ENCODE data around the gene MTAP. TPM values are rescaled to one million over a fixed set of nuclear protein-coding genes. Genes with fewer than 3 reads are reported as not detected.
A peak's percentile ranks its signal among the peaks of the same experiment; 100 is the strongest.

MTAP gene
- total RNA-seq, 6 experiments from 2014 or later: 40.7 to 65.2 (median 52.0) TPM

- H3K36me3 Mint-ChIP-seq (ENCODE audit: low read depth): peaks cover 51% of the 10 kb centered on the region
- peak overlapping the region; percentile 35; the same call in 1 of the 2 replicates for H3K27ac Mint-ChIP-seq
- no peaks in the 10 kb centered on the region; the same call in none of the 2 replicates for H3K27me3 Mint-ChIP-seq (ENCODE audit: insufficient read depth)
- no peak for DNase-seq
- H3K4me1 Mint-ChIP-seq (ENCODE audit: low read depth): peaks cover 61% of the 10 kb centered on the region
- H3K9me3 Mint-ChIP-seq: no peaks in the 10 kb centered on the region
- no peak for TF ChIP-seq CTCF (IDR thresholded peaks at IDR 0.05)
- H3K4me3 Mint-ChIP-seq: no peak overlapping the region
These were observed 13.2 kb downstream of the MTAP start for GRCh38 chr9:21815643-21816042.

DNA sequence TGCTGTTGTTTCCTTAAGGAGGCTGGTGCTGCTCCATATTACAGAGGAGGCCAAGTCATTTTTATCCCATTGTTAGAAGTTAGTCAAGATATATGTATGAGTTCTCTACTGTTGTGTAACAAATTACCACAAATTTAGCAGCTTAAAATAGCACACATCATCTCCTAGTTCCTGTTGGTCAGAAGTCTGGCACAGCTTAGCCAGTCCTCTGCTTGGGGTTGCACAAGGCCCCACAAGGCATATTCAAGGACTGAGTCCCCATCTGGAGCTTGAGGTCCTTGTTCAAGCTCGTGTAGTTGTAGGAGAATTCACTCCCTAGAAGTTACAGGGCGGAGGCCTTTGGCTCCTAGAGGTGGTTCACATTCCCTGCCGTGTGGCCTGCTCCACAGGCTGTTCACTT lies 14.7 kb downstream of the MTAP start:
- H3K4me3 Mint-ChIP-seq: no peak overlapping the region
- H3K36me3 Mint-ChIP-seq (ENCODE audit: low read depth): peaks cover 55% of the 10 kb centered on the region
- H3K27ac Mint-ChIP-seq: peak overlapping the region; percentile 69
- TF ChIP-seq CTCF (IDR thresholded peaks at IDR 0.05): no peak
- peaks cover 47% of the 10 kb centered on the region for H3K4me1 Mint-ChIP-seq (ENCODE audit: low read depth)
- peak; percentile 78 for DNase-seq
- no peaks in the 10 kb centered on the region for H3K9me3 Mint-ChIP-seq
- H3K27me3 Mint-ChIP-seq (ENCODE audit: insufficient read depth): no peaks in the 10 kb centered on the region; the same call in 1 of the 2 replicates

DNA sequence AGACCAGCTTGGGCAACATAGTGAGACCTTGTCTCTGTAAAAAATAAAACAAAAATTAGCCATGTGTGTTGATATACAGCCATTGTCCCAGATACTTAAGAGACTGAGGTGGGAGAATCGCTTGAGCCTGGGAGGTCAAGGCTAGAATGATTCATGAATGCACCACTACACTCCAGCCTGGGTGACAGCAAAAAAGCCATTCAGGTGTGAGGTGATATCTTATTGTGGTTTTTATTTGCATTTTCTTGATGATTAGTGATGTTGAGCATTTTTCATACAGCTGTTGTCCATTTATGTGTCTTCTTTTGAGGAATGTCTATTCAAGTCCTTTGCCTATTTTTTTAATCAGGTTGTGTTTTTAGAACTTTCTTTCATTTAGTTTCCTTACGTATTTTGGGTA lies 23.2 kb downstream of the MTAP start:
- Mint-ChIP-seq H3K27ac (no peak overlapping the region), H3K4me3 (no peak overlapping the region), H3K9me3 (no peaks in the 10 kb centered on the region), H3K27me3 (ENCODE audit: insufficient read depth) (no peaks in the 10 kb centered on the region), H3K4me1 (ENCODE audit: low read depth) (peaks cover 29% of the 10 kb centered on the region), H3K36me3 (ENCODE audit: low read depth) (peaks cover 59% of the 10 kb centered on the region)
- no peak for DNase-seq
- no peak for TF ChIP-seq CTCF (IDR thresholded peaks at IDR 0.05)

- H3K4me3 Mint-ChIP-seq: no peak overlapping the region
- no peaks in the 10 kb centered on the region for H3K9me3 Mint-ChIP-seq
- H3K4me1 Mint-ChIP-seq (ENCODE audit: low read depth): peaks cover 62% of the 10 kb centered on the region
- no peak overlapping the region; the same call in 1 of the 2 replicates for H3K27ac Mint-ChIP-seq
- H3K36me3 Mint-ChIP-seq (ENCODE audit: low read depth): peaks cover 57% of the 10 kb centered on the region
- no peak for DNase-seq
- H3K27me3 Mint-ChIP-seq (ENCODE audit: insufficient read depth): no peaks in the 10 kb centered on the region
- no peak for TF ChIP-seq CTCF (IDR thresholded peaks at IDR 0.05)
These were observed 26.5 kb downstream of the MTAP start for GRCh38 chr9:21828853-21829410.

GRCh38 chr9:21830589-21830988 lies 28.2 kb downstream of the MTAP start:
- peaks cover 62% of the 10 kb centered on the region for H3K36me3 Mint-ChIP-seq (ENCODE audit: low read depth)
- no peak for TF ChIP-seq CTCF (IDR thresholded peaks at IDR 0.05)
- peak overlapping the region; percentile 95 for H3K27ac Mint-ChIP-seq
- no peaks in the 10 kb centered on the region for H3K9me3 Mint-ChIP-seq
- H3K4me1 Mint-ChIP-seq (ENCODE audit: low read depth): peaks cover 72% of the 10 kb centered on the region
- no peak overlapping the region; the same call in 1 of the 2 replicates for H3K4me3 Mint-ChIP-seq
- no peaks in the 10 kb centered on the region for H3K27me3 Mint-ChIP-seq (ENCODE audit: insufficient read depth)
- peak; percentile 34 for DNase-seq

Measured in HFFc6 (cell line).